ES-I3 (cell line): ENCODE data around the gene CLEC18A.
A peak's percentile ranks its signal among the peaks of the same experiment; 100 is the strongest.
"Not testable (repeated sequence)": the region's sequence is repeated elsewhere in the genome, so short reads cannot be mapped to it uniquely, and the experiment has no call there.

Experiments used
- H3K36me3 ChIP-seq: 2 replicates; pipeline ENCODE4 v1.6.1; 2013; ENCODE audit warnings: mild to moderate bottlenecking, low read length, control low read depth, moderate library complexity; ENCODE audit not compliant: insufficient read depth
- H3K4me1 ChIP-seq: 2 replicates; pipeline ENCODE4 v1.6.1; 2013; ENCODE audit warnings: mild to moderate bottlenecking, control low read depth, low read length; ENCODE audit not compliant: insufficient read depth
- H3K9ac ChIP-seq: 2 replicates; pipeline ENCODE4 v1.6.1; 2013; ENCODE audit warnings: low read depth, mild to moderate bottlenecking, low read length, moderate library complexity
- H3K9me3 ChIP-seq: 2 replicates; pipeline ENCODE4 v1.6.1; 2013; ENCODE audit warnings: mild to moderate bottlenecking, low read length, moderate library complexity; ENCODE audit not compliant: control insufficient read depth, insufficient read depth

CLEC18A gene

DNA sequence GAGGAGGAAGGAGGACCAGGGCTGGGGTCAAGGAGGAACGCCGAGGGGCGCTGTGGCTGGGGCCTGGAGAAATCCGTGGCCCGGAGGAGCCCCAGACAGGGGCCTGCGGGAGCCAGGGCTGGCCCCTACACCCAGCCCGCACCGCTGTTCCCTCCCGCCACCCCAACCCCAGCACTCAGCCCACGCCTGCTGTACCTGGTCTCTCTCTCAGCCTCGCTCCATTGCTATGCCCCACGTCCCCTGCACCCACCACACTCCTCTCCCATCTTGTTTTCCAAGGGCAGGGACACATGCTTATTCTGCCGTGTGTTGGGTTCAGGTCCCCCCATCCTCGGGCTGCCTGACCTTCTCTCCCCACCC is 518 bp downstream of the CLEC18A start:
- not testable (repeated sequence) for H3K9me3 ChIP-seq, H3K9ac ChIP-seq, H3K36me3 ChIP-seq, H3K4me1 ChIP-seq

DNA sequence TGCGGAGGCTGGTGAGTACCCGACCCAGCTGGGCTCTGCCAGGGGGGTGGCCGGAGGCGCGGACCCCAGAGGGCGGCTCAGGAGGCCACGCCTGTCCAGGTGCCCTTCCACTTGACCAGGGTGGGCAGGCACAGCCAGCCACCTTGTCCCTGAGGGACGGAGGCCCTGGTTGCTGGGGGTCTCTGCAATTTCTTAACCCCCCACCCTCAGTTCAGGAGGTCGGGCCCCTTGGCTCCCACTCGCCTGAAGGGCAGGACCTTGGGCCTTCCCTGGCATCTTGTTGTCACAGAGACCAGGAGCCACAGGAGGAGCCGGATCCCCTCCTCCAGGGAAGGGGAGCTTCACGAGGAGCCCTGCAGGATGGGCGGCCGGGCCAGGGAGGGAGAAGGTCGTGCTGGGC is 982 bp downstream of the CLEC18A start:
- H3K9me3 ChIP-seq, H3K9ac ChIP-seq, H3K36me3 ChIP-seq, H3K4me1 ChIP-seq: not testable (repeated sequence)

DNA sequence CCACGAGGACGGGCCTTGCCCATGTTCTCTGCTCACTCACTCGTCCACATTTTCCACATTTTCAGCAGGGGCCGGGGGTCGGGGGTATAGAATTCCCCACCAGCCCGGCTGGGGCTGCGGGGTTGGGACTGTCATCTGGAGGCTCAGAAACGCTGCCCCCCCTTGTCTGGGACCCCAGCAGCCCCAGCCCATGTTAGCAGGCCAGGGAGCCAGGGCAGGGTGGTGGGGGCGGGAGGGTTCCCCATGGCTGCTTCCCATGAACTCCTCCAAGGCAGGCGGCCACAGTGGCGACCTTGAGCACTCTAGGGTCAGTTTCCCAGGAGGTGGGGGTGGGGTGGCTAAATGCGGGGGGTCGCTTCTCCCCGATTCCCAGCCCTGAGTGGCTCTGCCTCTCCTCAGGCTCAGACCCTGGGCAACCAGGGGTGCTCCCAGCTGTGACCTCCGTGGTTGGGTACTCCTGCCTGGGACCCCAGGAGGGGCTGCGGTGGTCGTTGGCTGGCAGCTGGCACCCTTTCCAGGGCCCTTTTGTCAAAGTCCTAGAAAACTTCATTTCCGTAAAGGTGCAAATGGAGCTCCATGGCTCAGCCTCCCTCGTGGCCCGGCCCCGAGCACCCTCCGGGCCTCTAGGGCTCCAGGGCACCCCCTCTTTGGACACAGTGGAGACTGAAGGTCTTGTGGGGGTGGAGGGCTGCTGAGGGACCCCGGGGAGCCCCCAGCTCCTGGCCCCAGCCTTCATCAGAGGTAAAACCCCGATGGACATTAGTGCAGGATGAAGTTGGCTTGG is 1.6 kb downstream of the CLEC18A start:
- H3K9me3 ChIP-seq, H3K36me3 ChIP-seq, H3K9ac ChIP-seq, H3K4me1 ChIP-seq: not testable (repeated sequence)

DNA sequence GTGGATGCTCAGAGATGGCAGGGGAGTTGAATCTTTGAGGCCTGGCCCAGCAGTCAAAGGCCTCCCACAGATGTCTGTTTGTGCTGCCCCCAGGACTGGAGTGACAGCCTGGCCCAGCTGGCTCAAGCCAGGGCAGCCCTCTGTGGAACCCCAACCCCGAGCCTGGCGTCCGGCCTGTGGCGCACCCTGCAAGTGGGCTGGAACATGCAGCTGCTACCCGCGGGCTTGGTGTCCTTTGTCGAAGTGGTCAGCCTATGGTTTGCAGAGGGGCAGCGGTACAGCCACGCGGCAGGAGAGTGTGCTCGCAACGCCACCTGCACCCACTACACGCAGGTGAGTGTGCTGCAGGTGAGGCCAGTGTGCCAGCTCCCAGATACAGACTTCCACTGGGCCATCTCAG is 3.1 kb downstream of the CLEC18A start:
- H3K4me1 ChIP-seq, H3K9me3 ChIP-seq, H3K9ac ChIP-seq, H3K36me3 ChIP-seq: not testable (repeated sequence)

DNA sequence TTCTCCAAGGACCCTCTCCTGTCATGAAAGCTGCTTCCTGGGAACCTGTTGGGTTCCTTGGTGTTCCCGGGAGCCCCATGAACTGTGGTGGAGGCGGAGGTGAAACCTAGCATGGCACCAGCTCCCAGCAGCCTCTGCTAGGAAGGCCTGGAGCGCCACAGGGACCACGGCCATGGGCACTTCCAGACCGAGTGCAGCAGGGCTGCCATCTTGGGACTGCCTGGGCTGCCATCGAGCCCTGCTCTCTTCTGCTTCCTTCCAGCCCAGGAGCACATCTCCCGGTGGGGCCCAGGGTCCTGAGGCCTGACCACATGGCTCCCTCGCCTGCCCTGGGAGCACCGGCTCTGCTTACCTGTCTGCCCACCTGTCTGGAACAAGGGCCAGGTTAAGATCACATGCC is 12.2 kb downstream of the CLEC18A start:
- not testable (repeated sequence) for H3K36me3 ChIP-seq, H3K9me3 ChIP-seq, H3K4me1 ChIP-seq, H3K9ac ChIP-seq

DNA sequence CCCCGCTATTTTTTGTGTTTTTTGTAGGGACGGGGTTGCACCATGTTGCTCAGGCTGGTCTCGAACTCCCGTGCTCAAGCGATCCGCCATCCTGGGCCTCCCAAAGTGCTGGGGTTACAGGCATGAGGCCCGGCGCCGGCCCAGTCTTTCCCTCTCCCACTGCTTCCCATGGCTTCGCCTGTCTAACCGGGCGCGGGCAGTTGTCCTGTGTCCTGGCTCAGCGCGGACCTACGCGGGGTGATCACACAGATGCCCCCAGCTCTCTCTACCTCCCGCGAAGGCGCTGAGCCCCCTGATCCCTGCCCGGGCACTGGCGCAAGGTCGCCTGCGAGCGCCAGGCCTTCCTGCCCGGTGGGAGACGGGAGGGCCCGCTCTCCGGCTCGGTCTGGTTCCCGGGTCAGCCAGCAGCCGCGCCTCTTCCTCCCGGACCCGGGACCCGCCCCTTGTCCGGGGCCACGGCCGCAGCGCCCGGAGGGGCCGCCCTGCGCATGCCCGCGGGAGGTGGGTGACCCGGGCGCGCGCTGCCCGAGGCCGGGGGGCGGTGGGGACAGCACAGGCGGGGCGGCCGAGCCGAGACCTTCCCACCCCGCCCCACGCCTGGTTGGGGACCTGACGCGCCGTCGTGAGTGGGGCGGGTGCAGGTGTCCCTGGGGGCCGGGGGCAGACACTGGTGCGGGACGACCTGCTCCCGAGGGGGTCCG is 14.0 kb downstream of the CLEC18A start:
- H3K9me3 ChIP-seq, H3K4me1 ChIP-seq, H3K36me3 ChIP-seq: not testable (repeated sequence)
- peak overlapping the region; percentile 20; the same call in 1 of the 2 replicates for H3K9ac ChIP-seq

DNA sequence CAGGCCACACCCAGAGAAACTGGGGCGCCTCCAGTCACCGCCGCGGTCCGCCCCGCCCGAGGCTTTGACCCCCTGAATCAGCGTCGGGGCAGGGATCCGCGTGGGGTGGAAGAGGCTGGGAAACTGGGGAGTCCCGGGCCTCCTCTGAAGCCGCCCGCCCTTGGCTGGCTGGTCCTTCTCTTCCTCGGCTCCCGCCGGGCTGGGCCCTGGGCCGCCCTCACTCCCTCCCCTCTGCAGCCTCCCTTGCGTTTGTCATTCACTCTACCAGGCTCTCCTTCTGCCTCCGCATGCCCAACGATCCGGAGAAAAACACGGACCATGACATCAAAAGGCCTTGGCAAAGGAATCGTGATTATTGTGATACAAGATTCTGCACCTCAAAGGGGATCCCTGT is 14.5 kb downstream of the CLEC18A start:
- not testable (repeated sequence) for H3K36me3 ChIP-seq, H3K9ac ChIP-seq, H3K4me1 ChIP-seq, H3K9me3 ChIP-seq

DNA sequence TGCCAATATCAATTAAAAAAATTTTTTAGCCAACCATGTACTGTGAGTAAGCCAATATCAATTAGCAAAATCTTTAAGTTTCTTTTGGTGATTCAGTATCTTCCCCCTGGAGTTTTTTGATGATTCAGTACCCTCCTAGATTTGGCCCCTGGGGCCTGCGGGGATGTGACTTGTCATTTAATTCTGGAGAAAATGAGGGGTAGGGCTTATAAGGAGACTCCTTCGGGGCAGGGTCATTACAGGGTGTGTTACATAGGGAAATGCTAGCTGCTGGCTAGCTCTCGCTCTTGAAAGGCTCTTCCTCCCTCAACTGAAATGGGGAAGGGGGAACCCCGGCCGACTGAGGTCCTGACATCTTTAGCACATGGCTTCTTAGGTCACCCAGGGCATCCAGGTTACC is 16.6 kb downstream of the CLEC18A start:
- not testable (repeated sequence) for H3K9me3 ChIP-seq, H3K9ac ChIP-seq, H3K4me1 ChIP-seq, H3K36me3 ChIP-seq

DNA sequence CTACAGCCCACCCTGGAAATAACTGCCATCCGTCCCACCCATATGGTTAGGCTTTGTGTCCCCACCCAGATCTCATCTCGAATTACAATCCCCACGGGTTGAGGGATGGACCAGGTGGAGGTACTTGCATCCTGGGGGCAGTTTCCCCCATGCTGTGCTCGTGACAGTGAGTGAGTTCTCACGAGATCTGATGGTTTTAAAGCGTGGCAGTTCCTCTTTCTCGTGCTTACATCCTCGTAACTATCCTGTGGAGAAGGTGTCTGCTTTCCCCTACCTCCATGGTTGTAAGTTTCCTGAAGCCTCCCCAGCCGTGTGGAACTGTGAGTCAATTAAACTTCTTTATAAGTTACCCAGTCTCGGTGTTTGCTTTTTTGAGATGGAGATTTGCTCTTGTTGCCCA is 17.0 kb downstream of the CLEC18A start:
- H3K9ac ChIP-seq, H3K9me3 ChIP-seq, H3K4me1 ChIP-seq, H3K36me3 ChIP-seq: not testable (repeated sequence)

DNA sequence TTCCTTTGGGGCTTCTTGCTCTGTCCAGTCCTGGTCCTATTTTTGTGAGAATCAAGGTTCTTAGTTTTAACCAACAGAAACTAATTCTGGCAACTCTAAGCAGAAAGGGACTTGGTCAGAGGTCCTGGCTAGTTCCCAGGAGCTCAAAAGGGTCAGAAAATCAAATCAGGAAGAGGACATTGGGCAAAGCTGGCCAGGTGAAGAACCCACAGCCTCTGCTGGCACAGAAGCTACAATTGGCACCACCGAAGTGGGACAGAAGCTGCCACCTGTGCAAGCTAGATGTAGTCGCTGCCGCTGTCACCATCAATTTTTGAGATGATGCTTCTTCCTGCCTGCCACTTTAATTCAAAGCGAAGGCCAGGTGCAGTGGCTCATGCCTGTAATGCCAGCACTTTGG is 18.5 kb downstream of the CLEC18A start:
- not testable (repeated sequence) for H3K9me3 ChIP-seq, H3K36me3 ChIP-seq, H3K4me1 ChIP-seq, H3K9ac ChIP-seq

DNA sequence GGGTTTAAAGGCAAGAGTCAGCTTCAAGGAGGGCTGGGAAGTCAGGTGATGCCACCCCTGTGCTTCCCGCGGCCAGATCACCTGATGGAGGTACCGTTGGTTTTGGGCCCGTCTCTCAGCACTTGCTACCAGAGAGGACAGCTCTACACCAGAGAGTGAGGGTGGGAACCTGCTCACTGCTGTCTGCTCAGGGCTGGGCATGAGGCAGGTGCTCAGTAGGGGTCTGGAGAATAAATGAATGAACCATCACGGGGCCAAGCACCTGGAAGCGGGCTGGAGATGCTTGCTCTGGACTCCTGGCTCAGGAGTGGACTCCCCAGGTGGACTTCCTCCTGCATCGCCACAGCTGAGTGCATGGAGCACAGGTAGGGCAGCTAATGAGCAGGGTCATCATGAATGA is 21.0 kb downstream of the CLEC18A start:
- not testable (repeated sequence) for H3K4me1 ChIP-seq, H3K36me3 ChIP-seq, H3K9me3 ChIP-seq, H3K9ac ChIP-seq

DNA sequence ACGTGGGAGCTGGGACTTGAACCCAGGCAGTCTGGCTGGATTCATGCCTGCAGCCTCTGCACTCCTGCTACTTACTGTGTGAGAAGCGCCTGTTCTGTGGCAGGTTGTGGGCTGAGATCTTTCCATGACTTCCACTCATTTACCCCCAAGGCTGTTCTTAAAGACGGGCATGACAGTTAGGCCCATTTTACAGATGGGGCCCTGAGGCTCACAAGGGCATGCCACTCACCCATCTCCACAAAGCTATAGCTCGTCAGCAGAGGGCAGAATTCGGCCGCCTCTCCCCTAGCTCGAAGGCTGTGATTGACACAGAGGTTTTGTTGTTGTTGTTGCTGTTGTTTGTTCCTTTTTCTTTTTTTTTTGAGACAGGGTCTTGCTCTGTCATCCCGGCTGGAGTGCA is 21.8 kb downstream of the CLEC18A start:
- H3K9me3 ChIP-seq: not testable (repeated sequence)

DNA sequence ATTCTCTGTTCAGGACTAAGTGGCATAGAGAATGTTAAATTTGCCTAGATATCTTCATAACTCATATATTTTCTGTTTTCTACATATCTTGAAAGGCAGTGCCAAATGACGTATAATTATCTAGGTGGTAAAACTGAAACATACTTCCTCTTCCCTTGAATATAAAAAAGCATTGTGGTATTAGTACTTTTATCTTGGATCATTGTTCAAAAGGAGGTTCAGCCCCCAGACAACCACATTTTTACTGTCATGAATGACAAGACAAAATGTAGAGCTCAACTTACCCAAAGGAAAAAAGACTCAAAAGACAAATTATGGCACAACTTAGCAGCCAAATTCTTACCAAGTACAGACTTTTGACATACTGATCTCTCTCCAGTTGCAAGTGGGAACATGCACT is 34.1 kb downstream of the CLEC18A start:
- H3K4me1 ChIP-seq, H3K36me3 ChIP-seq, H3K9me3 ChIP-seq, H3K9ac ChIP-seq: not testable (repeated sequence)

More for the DNA sequence above, 21.8 kb downstream of the CLEC18A start:
- H3K9ac ChIP-seq, H3K36me3 ChIP-seq, H3K4me1 ChIP-seq: not testable (repeated sequence)

DNA sequence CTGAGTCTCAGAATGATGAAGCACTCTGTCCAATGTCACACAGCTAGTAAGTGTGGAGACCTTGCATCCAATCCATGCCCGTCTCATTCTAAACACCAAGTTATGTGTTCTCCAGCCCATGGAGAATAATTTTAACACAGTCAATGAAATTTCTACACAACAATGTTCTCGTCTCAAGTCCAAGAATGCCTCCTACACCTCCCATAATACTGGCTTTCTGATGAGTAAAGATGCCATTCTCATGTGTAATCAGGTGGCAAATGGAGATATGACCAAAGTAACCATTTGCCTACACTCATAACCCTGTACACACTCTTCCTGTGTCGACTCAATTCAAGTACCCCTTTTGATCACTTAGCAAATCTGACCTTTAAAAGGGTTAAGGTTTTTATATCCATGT is 46.8 kb downstream of the CLEC18A start:
- not testable (repeated sequence) for H3K9ac ChIP-seq, H3K36me3 ChIP-seq, H3K9me3 ChIP-seq, H3K4me1 ChIP-seq

DNA sequence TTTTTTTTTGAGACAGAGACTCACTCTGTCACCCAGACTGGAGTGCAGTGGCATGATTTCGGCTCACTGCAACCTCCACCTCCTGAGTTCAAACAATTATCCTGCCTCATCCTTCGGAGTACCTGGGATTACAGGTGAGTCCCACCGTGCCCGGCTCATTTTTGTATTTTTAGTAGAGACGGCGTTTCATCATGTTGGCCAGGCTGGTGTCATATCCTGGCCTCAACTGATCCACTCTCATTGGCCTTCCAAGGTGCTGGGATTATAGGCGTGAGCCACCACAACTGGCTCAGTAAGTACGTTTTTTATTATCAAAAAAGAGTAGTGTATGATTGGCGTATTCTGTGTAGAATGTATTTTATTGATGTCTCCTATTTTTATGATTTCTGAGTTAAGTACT is 48.7 kb downstream of the CLEC18A start:
- H3K9me3 ChIP-seq, H3K9ac ChIP-seq, H3K36me3 ChIP-seq, H3K4me1 ChIP-seq: not testable (repeated sequence)

DNA sequence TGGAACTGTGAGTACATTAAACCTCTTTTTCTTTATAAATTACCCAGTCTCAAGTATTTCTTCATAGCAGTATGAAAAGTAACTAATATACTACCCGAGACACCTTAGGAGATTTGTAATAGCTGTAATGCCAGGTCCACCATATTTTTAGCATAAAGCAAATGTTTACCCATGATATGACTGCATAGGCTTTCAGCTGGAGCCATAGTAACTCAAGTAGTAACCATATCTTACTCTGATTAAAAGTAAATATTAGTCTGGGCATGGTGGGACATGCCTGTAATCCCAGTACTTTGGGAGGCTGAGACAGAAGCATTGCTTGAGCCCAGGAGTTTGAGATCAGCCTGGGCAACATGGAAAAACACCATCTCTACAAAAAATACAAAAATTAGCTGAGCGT is 52.4 kb downstream of the CLEC18A start:
- H3K9ac ChIP-seq, H3K4me1 ChIP-seq, H3K36me3 ChIP-seq, H3K9me3 ChIP-seq: not testable (repeated sequence)
